HCT116 (cell line): ENCODE data around the gene USP47. TPM values are rescaled to one million over a fixed set of nuclear protein-coding genes. Genes with fewer than 3 reads are reported as not detected.

Experiments
- ATAC-seq: fragments of 200-7000 bp; cut with Tn5 transposase; 2 replicates; pipeline ENCODE4 v1.9.1; 2020; ENCODE audit warnings: mild to moderate bottlenecking, moderate library complexity
- BruUV-seq: library from RNA; stranded (reverse); fragments of 400-500 nt; replicated peaks from 2 replicates; lab custom pipeline; 2021; lab: Mats Ljungman, UMichigan
- CTCF ChIA-PET: fragments of 300-600 bp; sonication (Branson Sonifier 250); formaldehyde crosslinking; loops from one replicate; lab custom pipeline; 2021; ENCODE audit warnings: antibody characterized with exemption; lab: Charles Lee
- POLR2A ChIA-PET: fragments of 300-600, 350-600 bp; sonication (Branson Sonifier 250); formaldehyde crosslinking; loops from one replicate; lab custom pipeline; 2021; ENCODE audit warnings: antibody characterized with exemption; lab: Charles Lee
- RAD21 ChIA-PET, 2 experiments: fragments of 300-600 bp; sonication (Branson Sonifier 250); formaldehyde crosslinking; loops; one replicate each; lab custom pipeline; 2023; ENCODE audit warnings: low total read pairs in 2 of 2; ENCODE audit not compliant: uncharacterized antibody in 2 of 2, unreplicated experiment in 2 of 2, low non-redundant PET in 1 of 2; lab: Charles Lee
- DNase-seq: peaks from one replicate; pipeline ENCODE4 v3.0.0-alpha.2; 2010; ENCODE audit warnings: low read depth, low spot score
- H2AFZ ChIP-seq: fragments of 200-600 bp; shearing (Covaris generic), sonication (generic); 2 replicates; pipeline ENCODE4 v1.6.1; 2017; ENCODE audit warnings: low read depth, mixed run types, mixed read lengths, antibody characterized with exemption, low read length; ENCODE audit not compliant: poor library complexity, severe bottlenecking
- H3K27ac ChIP-seq: 2 replicates; pipeline ENCODE4 v1.5.1; 2012; ENCODE audit warnings: low read depth, low read length
- H3K27me3 ChIP-seq: fragments of 200-600 bp; sonication (generic); 2 replicates; pipeline ENCODE4 v1.6.1; 2016; ENCODE audit warnings: mixed run types, low read length, mixed read lengths; ENCODE audit not compliant: insufficient read depth
- H3K36me3 ChIP-seq, 2 experiments: fragments of 200-500 bp in 1 of 2; fragments of 200-600 bp in 1 of 2; sonication (Bioruptor generic) in 1 of 2; sonication (generic) in 1 of 2; 2 replicates each; pipeline versions ENCODE4 v1.5.1 to v1.6.1; 2014 to 2016; ENCODE audit warnings: low read length in 2 of 2, inconsistent platforms in 1 of 2, mixed read lengths in 1 of 2, mixed run types in 1 of 2; ENCODE audit not compliant: insufficient read depth in 2 of 2, control insufficient read depth in 1 of 2
- H3K4me1 ChIP-seq, 2 experiments: fragments of 200-600 bp in 1 of 2; sonication (generic) in 1 of 2; 2 replicates each; pipeline versions ENCODE4 v1.5.1 to v1.6.1; 2012 to 2017; ENCODE audit warnings: low read length in 2 of 2, inconsistent platforms in 1 of 2, mild to moderate bottlenecking in 1 of 2, mixed read lengths in 1 of 2, mixed run types in 1 of 2, moderate library complexity in 1 of 2; ENCODE audit not compliant: insufficient read depth in 2 of 2, control insufficient read depth in 1 of 2
- H3K4me2 ChIP-seq: fragments of 200-600 bp; sonication (generic); 2 replicates; pipeline ENCODE4 v1.6.1; 2017; ENCODE audit warnings: mixed run types, low read length, mixed read lengths
- H3K4me3 ChIP-seq, 2 experiments: fragments of 200-600 bp in 1 of 2; sonication (generic) in 1 of 2; replicated peaks in 1 of 2; 2 replicates each; pipeline ENCODE4 v1.5.1; 2011 to 2016; ENCODE audit warnings: low read length in 2 of 2, control low read depth in 1 of 2, low read depth in 1 of 2, mild to moderate bottlenecking in 1 of 2, mixed read lengths in 1 of 2, mixed run types in 1 of 2
- H3K79me2 ChIP-seq: fragments of 200-600 bp; sonication (generic); 2 replicates; pipeline ENCODE4 v1.6.1; 2017; ENCODE audit warnings: mild to moderate bottlenecking, mixed run types, low read length, moderate library complexity, mixed read lengths; ENCODE audit not compliant: insufficient read depth
- H3K9ac ChIP-seq: fragments of 200-600 bp; sonication (generic); 2 replicates; pipeline ENCODE4 v1.6.1; 2016; ENCODE audit warnings: low read length, mixed read lengths
- H3K9me2 ChIP-seq: fragments of 200-600 bp; sonication (generic), shearing (Covaris generic); 2 replicates; pipeline ENCODE4 v1.6.1; 2017; ENCODE audit warnings: mixed run types, mild to moderate bottlenecking, moderate library complexity; ENCODE audit not compliant: insufficient read depth
- H3K9me3 ChIP-seq, 2 experiments: fragments of 200-500 bp in 1 of 2; fragments of 200-600 bp in 1 of 2; sonication (Bioruptor generic) in 1 of 2; sonication (generic) in 1 of 2; 2 replicates each; pipeline ENCODE4 v1.6.1; 2014 to 2017; ENCODE audit warnings: low read length in 2 of 2, mixed read lengths in 2 of 2, inconsistent platforms in 1 of 2, low read depth in 1 of 2, mild to moderate bottlenecking in 1 of 2, mixed run types in 1 of 2, moderate library complexity in 1 of 2; ENCODE audit not compliant: control insufficient read depth in 1 of 2, insufficient read depth in 1 of 2
- H4K20me1 ChIP-seq: fragments of 200-600 bp; sonication (generic), shearing (Covaris generic); 2 replicates; pipeline ENCODE4 v1.6.1; 2017; ENCODE audit warnings: mixed run types, mild to moderate bottlenecking, moderate library complexity; ENCODE audit not compliant: insufficient read depth
- ATF3 ChIP-seq: IDR thresholded peaks from 2 replicates; pipeline ENCODE4 v1.6.1; 2012
- CBX3 ChIP-seq: IDR thresholded peaks from 2 replicates; pipeline ENCODE4 v1.6.1; 2012; ENCODE audit warnings: low read depth
- CTCF ChIP-seq, 3 experiments: fragments of 200-600 bp in 1 of 3; sonication (generic) in 1 of 3; IDR thresholded peaks in 2 of 3; conservative IDR thresholded peaks in 1 of 3; 2 replicates each; pipeline ENCODE4 v1.5.1; 2012 to 2017; ENCODE audit warnings: low read depth in 2 of 3, low read length in 2 of 3, antibody characterized with exemption in 1 of 3, borderline replicate concordance in 1 of 3, control low read depth in 1 of 3, mild to moderate bottlenecking in 1 of 3, mixed read lengths in 1 of 3, mixed run types in 1 of 3, moderate library complexity in 1 of 3; ENCODE audit not compliant: insufficient read depth in 1 of 3
- ELF1 ChIP-seq: IDR thresholded peaks from 2 replicates; pipeline ENCODE4 v1.6.1; 2012; ENCODE audit warnings: low read depth, borderline replicate concordance
- EZH2 ChIP-seq: fragments of 200-600 bp; sonication (generic); IDR thresholded peaks from 2 replicates; pipeline ENCODE4 v1.6.1; 2017; ENCODE audit warnings: antibody characterized with exemption, mixed run types
- EZH2phosphoT487 ChIP-seq: fragments of 200-600 bp; IDR thresholded peaks from 2 replicates; pipeline ENCODE4 v1.6.1; 2018; ENCODE audit warnings: antibody characterized with exemption, borderline replicate concordance
- FOSL1 ChIP-seq: IDR thresholded peaks from 2 replicates; pipeline ENCODE4 v1.6.1; 2012; ENCODE audit warnings: low read depth
- JUND ChIP-seq: IDR thresholded peaks from 2 replicates; pipeline ENCODE4 v1.6.1; 2012
- RAD21 ChIP-seq: IDR thresholded peaks from 2 replicates; pipeline ENCODE4 v1.6.1; 2012; ENCODE audit warnings: low read depth, mild to moderate bottlenecking
- REST ChIP-seq: IDR thresholded peaks from 2 replicates; pipeline ENCODE4 v1.6.1; 2012; ENCODE audit warnings: low read depth
- SP1 ChIP-seq: IDR thresholded peaks from 2 replicates; pipeline ENCODE4 v1.6.1; 2012; ENCODE audit warnings: low read depth
- intact Hi-C: fragments of 100-400 bp; cut with micrococcal nuclease; formaldehyde crosslinking; loops from 2 replicates; pipeline ENCODE4 v1.10.0; 2022
- total RNA-seq: library from RNA; stranded (reverse); gene quantifications from one replicate; pipeline ENCODE4 v1.2.1, GENCODE V29; 2021; ENCODE audit not compliant: unreplicated experiment

Gene USP47
- total RNA-seq, 1 experiment from 2014 or later: 18.9 TPM

- DNase-seq (no peak), ATAC-seq (no peak)
- H3K27ac ChIP-seq: no peak overlapping the region
- H3K9ac ChIP-seq: no peak overlapping the region
- H4K20me1 ChIP-seq: no peaks in the 10 kb centered on the region
- no peaks in the 10 kb centered on the region for H3K36me3 ChIP-seq
- H3K27me3 ChIP-seq: no peaks in the 10 kb centered on the region
- intact Hi-C loops: no loop called here
- no peak for TF ChIP-seq ATF3
- TF ChIP-seq SP1: no peak
- TF ChIP-seq CTCF (IDR thresholded peaks at IDR 0.05 in 2 of 3, conservative IDR thresholded peaks at IDR 0.05 in 1 of 3; ENCODE audit: borderline replicate concordance in 1 of 3, insufficient read depth in 1 of 3, low read depth in 2 of 3, low read length in 2 of 3): no peak
- no peak for TF ChIP-seq EZH2phosphoT487
- no peak for TF ChIP-seq EZH2
- no peak for TF ChIP-seq JUND
- no peak for TF ChIP-seq REST
- no peak for TF ChIP-seq RAD21
- TF ChIP-seq FOSL1: no peak
- no peak for TF ChIP-seq ELF1
- TF ChIP-seq CBX3: no peak
- H3K79me2 ChIP-seq: peaks cover 99% of the 10 kb centered on the region
- ChIA-PET CTCF (interaction anchor here (1.6 kb wide), 1 partner anchor 17 kb away, joined by 3 read pairs; no protein-coding TSS in a partner anchor), POLR2A (no interaction called here), RAD21 (no interaction called here)
- H3K4me1 ChIP-seq: no peaks in the 10 kb centered on the region
- H3K4me2 ChIP-seq: no peak overlapping the region
- H3K9me3 ChIP-seq: peaks cover 0 to 4% of the 10 kb centered on the region in 2 experiments; a peak in 1 of 4 replicates
- H3K4me3 ChIP-seq: no peak overlapping the region
- H3K9me2 ChIP-seq: no peaks in the 10 kb centered on the region
- no TSS peak for BruUV-seq
- H2AFZ ChIP-seq: no peak overlapping the region
Observed at GRCh38 chr11:11866203-11866602, 24.4 kb downstream of the USP47 start.
